GM10266 (cell line): ENCODE data around the gene DLL3.

Experiments used
- DNase-seq: peaks from one replicate; pipeline ENCODE4 v3.0.0; 2012; ENCODE audit errors: extremely low spot score
- TF ChIP-seq, protein P1 (sequence below): IDR thresholded peaks from 2 replicates; pipeline ENCODE4 v1.5.1; 2012; ENCODE audit warnings: mild to moderate bottlenecking, low read depth; ENCODE audit not compliant: control insufficient read depth, insufficient read depth; ENCODE audit errors: missing control alignments

The DLL3 gene

DNA sequence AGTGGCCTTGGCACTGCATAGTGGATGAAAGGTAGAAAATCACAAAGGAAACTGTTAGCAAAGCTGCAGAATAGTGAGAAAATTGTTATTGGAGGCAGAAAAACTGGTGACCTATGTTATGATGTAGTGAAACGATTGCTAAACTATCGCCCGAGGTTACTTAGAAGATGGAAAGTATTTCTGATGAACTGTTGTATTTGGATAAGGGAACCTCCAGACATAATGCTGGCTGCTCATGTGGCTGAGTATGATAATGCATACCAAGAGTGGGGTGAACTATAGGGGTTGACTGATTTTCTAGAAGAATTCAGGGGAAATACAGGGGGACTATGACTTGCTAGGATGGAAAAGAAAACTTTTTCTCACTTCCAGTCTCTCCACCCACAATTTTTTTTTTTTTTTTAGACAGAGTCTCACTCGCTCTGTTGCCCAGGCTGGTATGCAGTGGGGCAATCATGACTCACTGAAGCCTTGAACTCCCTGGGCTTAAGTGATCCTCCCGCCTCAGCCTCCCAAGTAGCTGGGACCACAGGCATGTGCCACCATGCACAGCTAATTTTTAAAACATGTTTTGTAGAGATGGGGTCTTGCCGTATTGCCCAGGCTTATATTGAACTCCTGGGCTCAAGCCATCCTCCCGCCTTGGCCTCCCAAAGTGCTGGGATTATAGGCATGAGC lies 45.6 kb downstream of the DLL3 start:
- no peak for DNase-seq
- TF ChIP-seq, protein P1, sequence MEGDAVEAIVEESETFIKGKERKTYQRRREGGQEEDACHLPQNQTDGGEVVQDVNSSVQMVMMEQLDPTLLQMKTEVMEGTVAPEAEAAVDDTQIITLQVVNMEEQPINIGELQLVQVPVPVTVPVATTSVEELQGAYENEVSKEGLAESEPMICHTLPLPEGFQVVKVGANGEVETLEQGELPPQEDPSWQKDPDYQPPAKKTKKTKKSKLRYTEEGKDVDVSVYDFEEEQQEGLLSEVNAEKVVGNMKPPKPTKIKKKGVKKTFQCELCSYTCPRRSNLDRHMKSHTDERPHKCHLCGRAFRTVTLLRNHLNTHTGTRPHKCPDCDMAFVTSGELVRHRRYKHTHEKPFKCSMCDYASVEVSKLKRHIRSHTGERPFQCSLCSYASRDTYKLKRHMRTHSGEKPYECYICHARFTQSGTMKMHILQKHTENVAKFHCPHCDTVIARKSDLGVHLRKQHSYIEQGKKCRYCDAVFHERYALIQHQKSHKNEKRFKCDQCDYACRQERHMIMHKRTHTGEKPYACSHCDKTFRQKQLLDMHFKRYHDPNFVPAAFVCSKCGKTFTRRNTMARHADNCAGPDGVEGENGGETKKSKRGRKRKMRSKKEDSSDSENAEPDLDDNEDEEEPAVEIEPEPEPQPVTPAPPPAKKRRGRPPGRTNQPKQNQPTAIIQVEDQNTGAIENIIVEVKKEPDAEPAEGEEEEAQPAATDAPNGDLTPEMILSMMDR: no peak

DNA sequence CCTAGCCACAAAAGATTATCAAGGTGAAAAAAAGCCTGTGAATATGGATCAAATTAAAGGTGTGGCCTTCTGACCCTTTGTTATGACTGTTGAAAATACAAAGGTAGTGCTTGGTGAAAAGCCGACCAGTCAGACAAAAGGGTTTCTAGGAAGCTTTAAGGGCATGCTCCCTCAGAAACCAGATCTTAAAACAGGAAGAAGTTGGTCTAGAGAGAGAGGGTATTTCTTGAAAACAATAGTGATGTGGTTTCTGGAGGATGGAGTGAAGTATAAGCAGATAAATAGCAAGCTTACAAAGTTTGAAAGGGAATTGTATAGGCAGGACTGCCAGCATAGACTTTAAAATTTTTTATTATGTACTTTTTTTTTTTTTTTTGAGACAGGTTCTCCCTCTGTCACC lies 46.2 kb downstream of the DLL3 start:
- DNase-seq: no peak
- TF ChIP-seq, protein P1: no peak

DNA sequence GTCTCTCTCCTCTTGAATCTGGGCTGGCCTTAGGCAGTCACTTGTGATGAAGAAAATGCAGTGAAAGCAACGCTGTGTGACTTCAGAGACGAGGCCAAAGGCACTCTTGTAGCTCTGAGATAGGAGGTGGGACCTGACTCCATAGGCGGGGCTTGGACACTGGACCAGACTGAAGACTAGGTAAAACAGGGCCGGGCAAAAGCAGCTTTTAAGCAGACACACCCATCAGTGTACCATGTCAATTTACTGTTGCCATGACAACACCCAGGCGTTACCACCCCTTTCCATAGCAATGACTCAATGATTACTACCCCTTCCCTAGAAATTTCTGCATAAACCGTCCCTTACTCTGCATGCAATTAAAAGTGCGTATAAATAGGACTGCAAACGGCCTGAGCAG lies 47.9 kb downstream of the DLL3 start:
- TF ChIP-seq, protein P1: no peak
- no peak for DNase-seq

DNA sequence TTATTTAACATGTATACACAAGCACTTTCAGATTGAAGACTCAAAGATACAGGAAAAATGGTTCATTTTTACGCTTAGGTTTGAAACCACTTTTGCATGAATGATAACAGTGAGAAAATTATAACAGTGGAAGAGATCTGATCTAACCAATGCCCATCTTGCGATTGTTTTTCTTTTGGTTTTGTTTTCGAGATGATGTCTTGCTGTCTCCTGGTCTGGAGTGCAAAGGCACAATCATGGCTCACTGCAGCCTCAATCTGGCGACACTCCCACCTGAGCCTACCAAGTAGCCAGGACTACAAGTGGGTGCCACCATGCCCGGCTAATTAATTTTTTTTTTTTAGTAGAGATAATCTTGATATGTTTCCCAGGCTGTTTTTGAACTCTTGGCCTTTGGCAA lies 51.5 kb downstream of the DLL3 start:
- TF ChIP-seq, protein P1: no peak
- DNase-seq: no peak

DNA sequence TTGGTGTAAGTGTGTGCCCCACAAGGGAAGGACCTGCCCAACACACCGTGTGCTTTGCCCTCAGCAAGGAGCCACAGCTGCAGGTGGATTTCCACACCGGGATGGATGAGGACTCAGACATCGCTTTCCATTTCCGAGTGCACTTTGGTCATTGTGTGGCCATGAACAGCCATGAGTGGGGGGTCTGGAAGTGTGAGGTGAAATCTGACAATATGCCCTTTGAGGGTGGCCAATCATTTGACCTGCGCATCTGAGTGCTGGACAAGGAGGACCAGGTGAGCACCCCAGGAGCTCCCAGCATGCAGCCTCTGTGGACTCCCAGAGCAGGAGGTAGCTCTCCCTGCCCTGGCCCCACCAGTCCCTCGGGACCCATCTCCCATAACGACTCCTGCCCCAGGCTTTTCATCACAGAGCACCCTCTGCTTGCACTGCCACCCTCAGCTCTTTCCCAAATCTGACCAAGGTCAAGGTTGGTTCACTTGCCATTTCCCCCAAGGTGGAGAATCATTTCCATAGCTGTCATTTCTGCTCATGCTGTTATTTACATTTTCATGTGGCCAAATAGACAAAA lies 54.4 kb downstream of the DLL3 start:
- DNase-seq: no peak
- TF ChIP-seq, protein P1: no peak

DNA sequence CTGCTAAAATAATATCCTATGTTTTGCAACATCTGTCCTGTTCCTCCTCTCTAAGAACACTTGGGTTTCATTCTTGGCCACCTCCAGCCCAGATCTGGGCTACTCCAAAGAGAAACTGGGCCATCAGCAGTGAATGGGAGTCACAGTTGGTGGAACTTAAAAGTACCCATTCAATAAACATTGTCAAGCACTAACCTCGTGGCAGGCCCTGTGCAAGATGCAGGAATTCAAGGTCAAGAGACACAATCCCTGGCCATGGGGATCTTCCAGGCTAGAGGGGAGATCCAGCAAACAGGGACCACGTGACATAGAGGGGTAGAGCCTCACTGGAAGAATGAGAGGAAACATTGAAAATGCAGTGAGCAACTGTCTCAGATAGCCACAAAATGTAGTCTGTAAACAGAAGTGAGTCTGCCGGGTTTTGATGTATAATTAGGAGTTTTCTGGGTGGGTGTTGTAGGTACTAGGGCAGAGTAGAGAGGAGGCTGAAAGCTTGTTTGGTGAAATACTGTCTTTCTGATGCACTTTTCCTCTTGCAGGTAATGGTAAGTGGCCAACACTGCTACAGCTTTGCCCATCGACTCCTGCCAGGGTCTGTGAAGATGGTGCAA lies 56.1 kb downstream of the DLL3 start:
- TF ChIP-seq, protein P1: no peak
- no peak for DNase-seq

DNA sequence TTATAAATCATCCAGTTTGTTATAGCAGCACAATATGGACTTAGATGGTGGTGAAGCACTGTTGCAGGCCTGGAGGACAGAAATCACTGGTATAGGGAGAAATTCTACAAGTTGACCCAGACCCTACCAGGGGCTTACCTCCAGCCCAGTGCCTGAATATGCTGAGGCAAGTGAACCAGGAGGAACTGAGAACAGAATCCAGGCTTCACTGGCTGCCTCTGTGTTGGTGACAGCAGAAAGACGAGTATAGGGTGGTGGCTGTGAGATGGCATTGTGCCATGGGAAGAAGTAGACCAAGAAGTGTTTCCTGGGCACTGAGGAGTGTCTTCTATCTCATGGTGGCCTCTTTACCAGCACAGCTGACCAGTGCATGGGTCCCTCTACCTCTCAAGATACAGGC lies 57.1 kb downstream of the DLL3 start:
- TF ChIP-seq, protein P1: no peak
- no peak for DNase-seq
